ENCODE measurements around the gene HAUS7.
"Not testable (repeated sequence)": the region's sequence is repeated elsewhere in the genome, so short reads cannot be mapped to it uniquely, and the experiment has no call there.

Gene HAUS7

DNA sequence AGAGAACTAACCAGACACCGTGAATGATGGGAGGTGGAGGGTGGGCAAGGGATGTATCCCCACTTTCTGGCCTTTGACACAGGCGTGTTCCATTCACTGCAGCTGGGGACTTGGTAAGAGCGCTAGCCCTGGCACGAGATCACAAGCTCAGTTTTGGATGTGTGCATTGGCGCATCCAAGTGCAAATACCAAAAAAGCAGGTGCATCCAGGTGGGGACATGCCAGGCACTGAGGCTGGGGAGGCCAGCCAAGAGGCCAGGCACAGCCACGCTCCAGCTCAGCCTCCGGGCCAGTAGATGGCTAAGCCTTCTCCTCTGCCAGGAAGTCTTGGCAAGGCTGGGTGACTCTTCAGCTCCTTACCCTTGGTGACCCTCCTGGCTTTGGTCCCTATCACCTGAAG, 63.5 kb downstream of the HAUS7 start:
- no peak for DNase-seq

DNA sequence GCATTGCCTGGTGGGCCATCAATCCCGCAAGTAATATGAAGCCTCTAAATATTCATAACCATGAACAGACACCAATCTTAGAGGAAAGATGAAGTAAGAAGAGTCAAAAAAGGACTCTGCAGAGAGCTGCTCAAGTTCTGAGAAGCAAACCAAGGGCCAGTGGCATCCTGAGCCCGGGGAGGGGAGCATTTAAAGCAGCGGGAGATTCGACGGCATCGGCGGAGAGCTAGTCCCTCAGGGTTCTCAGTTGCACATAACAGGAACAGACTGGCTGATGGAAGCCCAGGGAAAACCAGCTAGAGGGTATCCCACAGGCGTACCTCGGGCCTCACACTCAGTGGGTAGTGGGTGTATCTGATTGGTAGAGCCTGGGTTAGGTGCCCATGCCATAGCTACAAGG, 64.4 kb downstream of the HAUS7 start:
- no peak for DNase-seq

DNA sequence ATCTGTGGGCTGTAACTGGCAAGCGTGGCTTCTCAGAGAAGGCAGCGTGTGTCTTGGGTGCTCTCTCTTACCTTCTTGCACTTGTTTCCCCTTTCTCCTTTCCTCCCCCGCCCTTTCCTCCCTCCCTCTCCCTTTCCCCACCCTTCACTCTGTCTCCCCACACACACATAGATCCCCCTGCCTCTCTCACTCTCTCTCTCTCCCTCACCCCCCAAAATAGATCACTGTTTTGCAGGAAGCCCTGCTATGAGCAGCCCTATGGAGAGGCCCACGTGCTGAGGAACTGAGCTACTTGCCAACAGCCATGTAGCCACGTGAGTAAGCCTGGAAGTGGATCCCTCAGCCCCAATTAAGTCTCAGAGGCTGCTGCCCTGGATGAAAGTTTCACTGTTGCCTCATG, 65.0 kb downstream of the HAUS7 start:
- DNase-seq: no peak

DNA sequence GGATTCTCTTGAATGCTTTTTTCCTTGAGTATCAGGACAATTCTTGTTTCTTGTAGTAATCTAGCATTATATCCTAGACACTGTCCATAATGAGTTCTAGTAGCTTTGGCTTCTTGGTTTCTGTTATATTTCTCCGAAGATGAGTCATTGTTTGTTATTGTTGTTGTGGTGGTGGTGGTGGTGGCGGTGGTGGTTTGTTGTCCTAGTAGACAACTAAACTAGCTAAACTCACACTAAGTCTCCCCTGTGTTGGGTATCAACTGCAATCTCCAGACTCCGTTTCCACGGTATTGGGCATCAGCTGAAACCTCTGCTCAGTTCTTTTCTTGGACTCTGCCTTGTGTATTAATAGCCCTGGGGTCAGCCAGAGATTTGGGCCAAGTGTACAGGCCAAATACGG, 66.0 kb downstream of the HAUS7 start:
- not testable (repeated sequence) for DNase-seq

DNA sequence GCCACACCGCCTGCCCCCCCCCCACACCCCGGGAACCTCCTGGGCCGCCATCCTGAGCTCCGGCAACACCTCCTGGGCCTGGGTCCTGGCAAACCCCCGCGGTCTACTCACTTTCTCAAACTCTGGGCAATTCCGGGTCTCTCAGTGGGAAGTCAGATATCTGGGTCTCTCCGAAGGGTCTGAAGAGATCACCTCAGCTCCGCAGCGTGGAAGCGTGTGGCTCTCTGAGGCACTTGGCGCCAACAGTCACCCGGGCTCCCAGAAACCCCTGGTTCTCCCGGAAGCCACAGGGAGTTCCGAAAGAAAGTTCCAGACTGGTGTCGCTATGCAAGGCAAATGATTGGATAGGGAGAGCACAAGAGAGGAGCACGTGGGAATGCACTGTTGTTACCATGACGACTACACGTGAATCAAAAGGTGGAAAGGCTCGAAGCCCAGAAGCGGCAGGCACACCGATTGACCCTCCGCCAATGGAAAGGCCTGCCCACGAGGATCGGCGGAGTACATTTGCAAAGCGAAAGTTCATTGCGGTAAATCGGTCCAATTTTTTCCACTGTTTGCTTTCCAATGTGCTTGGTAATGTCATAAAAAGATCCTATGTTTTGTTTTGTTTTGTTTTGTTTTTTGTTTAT, 69.1 kb downstream of the HAUS7 start, which contains the start of gene PNMA6E:
Gene PNMA6E, minus strand, starts transcription at position 218 of the 632 bp plus-strand sequence. CDS start 2,501 bp downstream, outside the sequence.
- no peak for DNase-seq

DNA sequence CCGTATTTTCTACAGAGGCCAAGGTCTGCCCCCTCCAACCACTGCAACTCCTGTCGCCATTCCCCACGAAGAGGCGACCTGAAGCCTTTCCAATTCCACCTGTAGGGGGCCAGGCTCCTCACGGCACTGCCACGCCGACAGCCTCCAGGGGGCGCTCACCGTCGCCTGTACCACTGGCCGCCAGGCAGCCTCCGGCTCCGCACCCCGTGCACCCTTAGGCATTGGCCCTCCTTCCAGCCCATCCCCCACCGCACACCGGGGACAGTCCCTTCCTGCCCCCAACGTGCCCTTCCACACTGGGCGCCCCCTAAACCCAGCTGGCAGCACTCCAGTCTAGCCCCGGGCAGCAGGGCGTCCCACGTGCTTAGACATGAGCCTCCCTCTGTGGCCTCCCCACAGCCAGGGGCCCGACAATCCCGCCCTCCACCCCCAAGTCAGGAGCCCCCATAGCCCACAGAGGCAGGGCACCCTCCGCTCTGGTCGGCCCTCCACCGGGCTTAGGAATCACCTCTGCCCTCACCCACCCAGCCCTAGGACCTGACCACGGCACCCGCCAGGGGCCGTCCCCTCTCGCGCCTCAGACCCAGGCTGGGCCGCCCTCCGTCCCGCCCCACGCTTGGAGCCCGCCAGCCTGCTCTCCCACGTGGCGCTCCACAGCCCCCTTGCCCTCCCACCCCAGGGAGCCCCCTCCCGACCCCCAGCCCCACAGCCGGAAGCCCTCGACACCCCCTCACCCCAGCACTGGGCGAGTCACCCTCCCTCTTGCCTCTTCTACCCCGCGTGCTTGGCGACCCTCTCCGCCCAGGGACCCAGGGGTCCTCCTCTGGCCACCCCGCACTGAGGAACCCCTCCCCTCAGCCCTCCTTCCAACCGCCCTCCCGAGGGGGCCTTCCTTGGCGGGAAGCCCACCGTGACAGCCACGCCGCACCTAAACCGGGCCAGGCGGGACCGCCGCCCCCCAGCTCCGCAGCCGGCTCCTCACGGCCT, 69.9 kb downstream of the HAUS7 start:
- peak; percentile 11 for DNase-seq

DNA sequence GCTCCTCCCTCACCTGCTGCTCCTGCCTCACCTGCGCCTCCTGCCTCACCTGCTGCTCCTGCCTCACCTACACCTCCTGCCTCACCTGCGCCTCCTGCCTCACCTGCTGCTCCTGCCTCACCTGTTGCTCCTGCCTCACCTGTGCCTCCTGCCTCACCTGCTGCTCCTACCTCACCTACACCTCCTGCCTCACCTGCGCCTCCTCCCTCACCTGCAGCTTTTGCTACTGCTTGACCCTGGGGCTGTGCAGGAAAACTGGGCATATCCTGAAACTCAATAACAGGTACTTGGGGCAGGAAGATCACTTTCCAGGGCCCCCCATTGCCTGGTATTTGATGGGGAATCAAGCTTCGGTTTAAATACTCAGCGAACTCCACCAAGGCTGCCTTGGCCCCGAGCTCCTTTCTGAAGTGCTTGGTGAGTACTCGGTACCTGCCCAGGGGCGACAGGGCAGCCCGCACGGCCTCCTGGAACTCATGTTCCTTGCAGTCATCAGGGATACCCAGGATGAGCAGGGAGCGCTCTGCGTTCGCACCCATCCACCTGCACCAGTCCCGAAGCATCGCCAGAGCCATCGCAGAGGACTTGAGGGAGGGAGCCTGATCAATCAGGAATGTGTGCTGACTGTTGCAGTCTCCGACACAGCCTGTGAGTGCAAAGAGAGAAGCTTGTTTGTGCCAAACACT, 72.0 kb downstream of the HAUS7 start:
- DNase-seq: no peak
